WTC11 (cell line): ENCODE data around the gene DAB2. TPM values are rescaled to one million over a fixed set of nuclear protein-coding genes. Genes with fewer than 3 reads are reported as not detected.
"Not testable (repeated sequence)": the region's sequence is repeated elsewhere in the genome, so short reads cannot be mapped to it uniquely, and the experiment has no call there.

ENCODE experiments used
- ATAC-seq: fragments of 200-7000 bp; cut with Tn5 transposase; 2 replicates; pipeline ENCODE4 v1.10.0; 2021; ENCODE audit warnings: mild to moderate bottlenecking, moderate library complexity
- CTCF ChIA-PET: fragments of 300-600 bp; sonication (Branson Sonifier 250); formaldehyde crosslinking; loops from one replicate; lab custom pipeline; 2021; ENCODE audit warnings: antibody characterized with exemption; lab: Charles Lee
- POLR2A ChIA-PET: fragments of 350-600 bp; sonication (Branson Sonifier 250); formaldehyde crosslinking; loops from one replicate; lab custom pipeline; 2021; ENCODE audit warnings: antibody characterized with exemption; lab: Charles Lee
- DNase-seq: peaks from one replicate; pipeline ENCODE4 v3.0.0; 2021; ENCODE audit warnings: low spot score
- H3K27ac Mint-ChIP-seq: 2 replicates; pipeline ENCODE4 v1.8.0; 2021; ENCODE audit warnings: mixed read lengths
- H3K27me3 Mint-ChIP-seq: 2 replicates; pipeline ENCODE4 v1.8.0; 2021; ENCODE audit warnings: low read depth, mild to moderate bottlenecking, moderate library complexity, mixed read lengths
- H3K36me3 Mint-ChIP-seq: 2 replicates; pipeline ENCODE4 v1.8.0; 2021; ENCODE audit warnings: mixed read lengths
- H3K4me1 Mint-ChIP-seq: 2 replicates; pipeline ENCODE4 v1.8.0; 2022; ENCODE audit warnings: mixed read lengths
- H3K4me3 Mint-ChIP-seq: 2 replicates; pipeline ENCODE4 v1.8.0; 2021; ENCODE audit warnings: mild to moderate bottlenecking, moderate library complexity, mixed read lengths
- H3K9me3 Mint-ChIP-seq: 2 replicates; pipeline ENCODE4 v1.8.0; 2021; ENCODE audit warnings: mixed read lengths
- ATF1 ChIP-seq: sonication (generic); formaldehyde crosslinking; IDR thresholded peaks from 2 replicates; pipeline ENCODE4 v1.8.1; 2023; ENCODE audit warnings: mild to moderate bottlenecking, moderate library complexity, missing genetic modification reagents
- CREM ChIP-seq: sonication (generic); formaldehyde crosslinking; IDR thresholded peaks from 2 replicates; pipeline ENCODE4 v1.8.1; 2022; ENCODE audit warnings: mild to moderate bottlenecking, missing genetic modification reagents, moderate library complexity
- FOXJ3 ChIP-seq: sonication (generic); formaldehyde crosslinking; IDR thresholded peaks from 2 replicates; pipeline ENCODE4 v1.9.0; 2021; ENCODE audit warnings: missing genetic modification reagents, mild to moderate bottlenecking, borderline replicate concordance
- GRHL2 ChIP-seq: fragments of 250-450 bp; sonication (Bioruptor Pico); IDR thresholded peaks from 2 replicates; pipeline ENCODE4 v1.8.0; 2022; ENCODE audit warnings: mild to moderate bottlenecking, moderate library complexity; ENCODE audit not compliant: insufficient replicate concordance, severe bottlenecking
- JUN ChIP-seq: sonication (generic); formaldehyde crosslinking; IDR thresholded peaks from 2 replicates; pipeline ENCODE4 v1.8.0; 2023; ENCODE audit warnings: mild to moderate bottlenecking, missing genetic modification reagents
- KAT7 ChIP-seq: sonication (generic); formaldehyde crosslinking; IDR thresholded peaks from 2 replicates; pipeline ENCODE4 v1.8.1; 2023; ENCODE audit warnings: missing genetic modification reagents, mild to moderate bottlenecking, borderline replicate concordance
- NFE2L1 ChIP-seq: sonication (generic); formaldehyde crosslinking; IDR thresholded peaks from 2 replicates; pipeline ENCODE4 v1.8.1; 2023; ENCODE audit warnings: missing genetic modification reagents
- NR1H2 ChIP-seq: sonication (generic); formaldehyde crosslinking; IDR thresholded peaks from 2 replicates; pipeline ENCODE4 v1.9.0; 2021; ENCODE audit warnings: mild to moderate bottlenecking, moderate library complexity, missing genetic modification reagents
- RELA ChIP-seq: sonication (generic); formaldehyde crosslinking; IDR thresholded peaks from 2 replicates; pipeline ENCODE4 v1.8.1; 2022; ENCODE audit warnings: missing genetic modification reagents, mild to moderate bottlenecking, borderline replicate concordance
- TEAD1 ChIP-seq: sonication (generic); formaldehyde crosslinking; IDR thresholded peaks from 2 replicates; pipeline ENCODE4 v1.8.0; 2022; ENCODE audit warnings: mild to moderate bottlenecking, missing genetic modification reagents
- TEAD4 ChIP-seq: sonication (generic); formaldehyde crosslinking; IDR thresholded peaks from 2 replicates; pipeline ENCODE4 v1.8.0; 2022; ENCODE audit warnings: mild to moderate bottlenecking, missing genetic modification reagents
- ZNF121 ChIP-seq: sonication (generic); formaldehyde crosslinking; IDR thresholded peaks from 2 replicates; pipeline ENCODE4 v1.8.0; 2023; ENCODE audit warnings: missing genetic modification reagents
- total RNA-seq: library from RNA; stranded (reverse); gene quantifications from 3 replicates; pipeline ENCODE4 v1.2.3, GENCODE V29; 2021
- TF ChIP-seq, protein P1 (sequence below): sonication (generic); formaldehyde crosslinking; IDR thresholded peaks from 2 replicates; pipeline ENCODE4 v1.8.1; 2022; ENCODE audit warnings: missing genetic modification reagents, borderline replicate concordance
- TF ChIP-seq, protein P2 (sequence below): fragments of 250-450 bp; sonication (Bioruptor Pico); IDR thresholded peaks from 2 replicates; pipeline ENCODE4 v1.9.0; 2021; ENCODE audit warnings: mild to moderate bottlenecking
- TF ChIP-seq, protein P3 (sequence below): sonication (generic); formaldehyde crosslinking; conservative IDR thresholded peaks from 2 replicates; pipeline ENCODE4 v1.8.1; 2023; ENCODE audit warnings: mild to moderate bottlenecking, low read depth, missing genetic modification reagents, moderate library complexity
- TF ChIP-seq, protein P4 (sequence below): sonication (generic); formaldehyde crosslinking; IDR thresholded peaks from 2 replicates; pipeline ENCODE4 v1.8.1; 2022; ENCODE audit warnings: mild to moderate bottlenecking, moderate library complexity, missing genetic modification reagents
- TF ChIP-seq, protein P5 (sequence below): fragments of 200-600 bp; IDR thresholded peaks from 2 replicates; pipeline ENCODE4 v1.8.0; 2022; ENCODE audit warnings: antibody characterized with exemption

DAB2 gene
- total RNA-seq, 1 experiment from 2014 or later: 7.2 TPM

DNA sequence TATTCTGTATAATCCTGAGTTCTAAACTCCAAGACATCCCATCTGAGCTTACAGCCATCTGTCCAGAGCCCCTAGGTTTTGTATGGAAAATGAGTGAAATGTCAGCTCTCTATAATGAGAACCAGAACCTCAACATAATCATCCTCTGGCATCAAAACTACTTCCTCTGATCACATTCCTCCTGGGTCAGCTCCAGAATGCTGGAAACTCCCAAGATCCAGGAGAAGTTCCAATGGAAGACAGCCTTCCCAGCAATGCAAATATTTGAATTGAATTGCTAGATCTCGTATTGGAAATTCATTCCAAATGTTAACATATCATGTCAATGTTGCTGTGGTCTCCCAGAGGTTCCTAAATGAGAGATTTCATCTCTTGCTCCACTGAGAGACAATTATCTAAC lies 84.3 kb downstream of the DAB2 start (continued):
- TF ChIP-seq TEAD4: no peak
- TF ChIP-seq NR1H2 (CRISPR knock-in tag): no peak
- no peak for TF ChIP-seq TEAD1
- no peak for TF ChIP-seq RELA (CRISPR knock-in tag)
- TF ChIP-seq CREM (CRISPR knock-in tag): no peak
- TF ChIP-seq, protein P1, sequence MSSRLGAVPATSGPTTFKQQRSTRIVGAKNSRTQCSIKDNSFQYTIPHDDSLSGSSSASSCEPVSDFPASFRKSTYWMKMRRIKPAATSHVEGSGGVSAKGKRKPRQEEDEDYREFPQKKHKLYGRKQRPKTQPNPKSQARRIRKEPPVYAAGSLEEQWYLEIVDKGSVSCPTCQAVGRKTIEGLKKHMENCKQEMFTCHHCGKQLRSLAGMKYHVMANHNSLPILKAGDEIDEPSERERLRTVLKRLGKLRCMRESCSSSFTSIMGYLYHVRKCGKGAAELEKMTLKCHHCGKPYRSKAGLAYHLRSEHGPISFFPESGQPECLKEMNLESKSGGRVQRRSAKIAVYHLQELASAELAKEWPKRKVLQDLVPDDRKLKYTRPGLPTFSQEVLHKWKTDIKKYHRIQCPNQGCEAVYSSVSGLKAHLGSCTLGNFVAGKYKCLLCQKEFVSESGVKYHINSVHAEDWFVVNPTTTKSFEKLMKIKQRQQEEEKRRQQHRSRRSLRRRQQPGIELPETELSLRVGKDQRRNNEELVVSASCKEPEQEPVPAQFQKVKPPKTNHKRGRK (CRISPR knock-in tag): no peak

DNA sequence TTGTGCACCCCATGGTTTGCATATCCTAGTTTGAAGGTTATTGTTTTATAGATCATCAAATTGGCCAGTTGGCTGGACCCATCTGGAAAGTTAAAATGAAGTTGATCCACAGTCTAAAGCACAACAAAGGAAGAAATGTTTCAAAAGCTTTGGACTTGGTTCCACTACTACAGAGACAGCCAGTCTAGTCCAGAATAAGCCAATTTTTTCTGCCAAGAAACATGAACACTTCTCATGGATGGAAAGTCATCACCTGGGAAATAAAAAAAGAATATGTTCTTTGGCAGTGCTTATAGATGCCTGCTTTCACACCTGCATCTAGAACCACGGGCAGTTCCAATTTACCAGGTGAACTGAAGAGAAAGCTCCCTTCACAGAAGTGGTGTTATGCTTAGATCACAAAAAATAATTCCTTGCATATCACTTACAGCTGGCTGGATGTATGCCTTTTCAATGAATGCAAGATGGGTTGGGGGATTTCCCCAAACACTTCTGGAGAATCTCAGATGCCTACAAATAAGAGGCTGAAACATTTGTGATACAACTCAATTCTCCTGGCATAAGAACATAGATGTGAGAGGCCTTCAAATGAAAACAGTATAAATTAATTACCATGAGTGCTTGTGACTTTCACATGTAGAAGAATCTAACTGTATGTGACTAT lies 87.4 kb downstream of the DAB2 start:
- TF ChIP-seq GRHL2 (CRISPR knock-in tag): no peak
- no peak for TF ChIP-seq NR1H2 (CRISPR knock-in tag)
- TF ChIP-seq JUN: no peak
- TF ChIP-seq ATF1 (CRISPR knock-in tag): no peak
- Mint-ChIP-seq H3K9me3 (peaks cover 20% of the 10 kb centered on the region), H3K36me3 (peaks cover 15% of the 10 kb centered on the region), H3K27me3 (peaks cover 3% of the 10 kb centered on the region; the same call in 1 of the 2 replicates), H3K4me3 (no peak overlapping the region), H3K4me1 (peaks cover 14% of the 10 kb centered on the region), H3K27ac (no peak overlapping the region)
- ChIA-PET POLR2A (no interaction called here), CTCF (interaction anchor here (1.2 kb wide), 1 partner anchor 120 kb away, joined by 3 read pairs; no protein-coding TSS in a partner anchor)
- ATAC-seq (no peak), DNase-seq (no peak)

DNA sequence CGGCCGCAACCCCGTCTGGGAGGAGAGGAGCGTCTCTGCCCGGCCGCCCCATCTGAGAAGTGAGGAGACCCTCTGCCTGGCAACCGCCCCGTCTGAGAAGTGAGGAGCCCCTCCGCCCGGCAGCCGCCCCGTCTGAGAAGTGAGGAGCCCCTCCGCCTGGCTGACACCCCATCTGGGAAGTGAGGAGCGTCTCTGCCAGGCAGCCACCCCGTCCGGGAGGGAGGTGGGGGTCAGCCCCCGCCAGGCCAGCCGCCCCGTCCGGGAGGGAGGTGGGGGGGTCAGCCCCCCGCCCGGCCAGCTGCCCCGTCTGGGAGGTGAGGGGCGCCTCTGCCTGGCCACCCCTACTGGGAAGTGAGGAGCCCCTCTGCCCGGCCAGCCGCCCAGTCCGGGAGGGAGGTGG lies 90.5 kb downstream of the DAB2 start:
- DNase-seq, H3K27ac Mint-ChIP-seq, CTCF ChIA-PET, H3K4me3 Mint-ChIP-seq, ATAC-seq, POLR2A ChIA-PET, H3K27me3 Mint-ChIP-seq: not testable (repeated sequence)
- Mint-ChIP-seq H3K36me3 (peaks cover 15% of the 10 kb centered on the region), H3K9me3 (peaks cover 18% of the 10 kb centered on the region), H3K4me1 (peaks cover 13% of the 10 kb centered on the region)

DNA sequence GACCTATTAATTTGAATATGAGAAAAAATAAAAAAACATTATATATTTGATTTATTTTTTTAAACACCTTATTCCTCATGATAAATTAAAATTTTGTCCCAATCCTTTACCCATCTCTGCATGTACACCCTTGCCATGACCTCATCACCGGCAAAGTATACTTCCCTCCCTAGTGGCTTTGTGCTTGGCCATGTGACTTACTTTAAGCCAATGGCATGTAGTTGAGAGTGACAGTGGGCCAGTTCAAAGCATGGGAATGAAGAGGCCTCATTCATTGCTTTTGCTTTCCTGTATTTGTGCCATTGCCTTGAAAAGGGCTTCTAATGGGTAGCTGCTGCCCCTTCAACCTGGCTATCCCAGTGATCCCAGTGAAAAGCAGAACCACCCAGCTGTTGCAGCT lies 91.7 kb downstream of the DAB2 start:
- ChIA-PET CTCF (no interaction called here), POLR2A (no interaction called here)
- H3K4me1 Mint-ChIP-seq: peaks cover 13% of the 10 kb centered on the region
- TF ChIP-seq TEAD1 (no peak), NFE2L1 (no peak), KAT7 (no peak), FOXJ3 (no peak), ZNF121 (CRISPR knock-in tag) (no peak), JUN (no peak), ATF1 (CRISPR knock-in tag) (no peak)
- TF ChIP-seq, protein P2, sequence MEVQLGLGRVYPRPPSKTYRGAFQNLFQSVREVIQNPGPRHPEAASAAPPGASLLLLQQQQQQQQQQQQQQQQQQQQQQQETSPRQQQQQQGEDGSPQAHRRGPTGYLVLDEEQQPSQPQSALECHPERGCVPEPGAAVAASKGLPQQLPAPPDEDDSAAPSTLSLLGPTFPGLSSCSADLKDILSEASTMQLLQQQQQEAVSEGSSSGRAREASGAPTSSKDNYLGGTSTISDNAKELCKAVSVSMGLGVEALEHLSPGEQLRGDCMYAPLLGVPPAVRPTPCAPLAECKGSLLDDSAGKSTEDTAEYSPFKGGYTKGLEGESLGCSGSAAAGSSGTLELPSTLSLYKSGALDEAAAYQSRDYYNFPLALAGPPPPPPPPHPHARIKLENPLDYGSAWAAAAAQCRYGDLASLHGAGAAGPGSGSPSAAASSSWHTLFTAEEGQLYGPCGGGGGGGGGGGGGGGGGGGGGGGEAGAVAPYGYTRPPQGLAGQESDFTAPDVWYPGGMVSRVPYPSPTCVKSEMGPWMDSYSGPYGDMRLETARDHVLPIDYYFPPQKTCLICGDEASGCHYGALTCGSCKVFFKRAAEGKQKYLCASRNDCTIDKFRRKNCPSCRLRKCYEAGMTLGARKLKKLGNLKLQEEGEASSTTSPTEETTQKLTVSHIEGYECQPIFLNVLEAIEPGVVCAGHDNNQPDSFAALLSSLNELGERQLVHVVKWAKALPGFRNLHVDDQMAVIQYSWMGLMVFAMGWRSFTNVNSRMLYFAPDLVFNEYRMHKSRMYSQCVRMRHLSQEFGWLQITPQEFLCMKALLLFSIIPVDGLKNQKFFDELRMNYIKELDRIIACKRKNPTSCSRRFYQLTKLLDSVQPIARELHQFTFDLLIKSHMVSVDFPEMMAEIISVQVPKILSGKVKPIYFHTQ (CRISPR knock-in tag): no peak
- TF ChIP-seq, protein P3, sequence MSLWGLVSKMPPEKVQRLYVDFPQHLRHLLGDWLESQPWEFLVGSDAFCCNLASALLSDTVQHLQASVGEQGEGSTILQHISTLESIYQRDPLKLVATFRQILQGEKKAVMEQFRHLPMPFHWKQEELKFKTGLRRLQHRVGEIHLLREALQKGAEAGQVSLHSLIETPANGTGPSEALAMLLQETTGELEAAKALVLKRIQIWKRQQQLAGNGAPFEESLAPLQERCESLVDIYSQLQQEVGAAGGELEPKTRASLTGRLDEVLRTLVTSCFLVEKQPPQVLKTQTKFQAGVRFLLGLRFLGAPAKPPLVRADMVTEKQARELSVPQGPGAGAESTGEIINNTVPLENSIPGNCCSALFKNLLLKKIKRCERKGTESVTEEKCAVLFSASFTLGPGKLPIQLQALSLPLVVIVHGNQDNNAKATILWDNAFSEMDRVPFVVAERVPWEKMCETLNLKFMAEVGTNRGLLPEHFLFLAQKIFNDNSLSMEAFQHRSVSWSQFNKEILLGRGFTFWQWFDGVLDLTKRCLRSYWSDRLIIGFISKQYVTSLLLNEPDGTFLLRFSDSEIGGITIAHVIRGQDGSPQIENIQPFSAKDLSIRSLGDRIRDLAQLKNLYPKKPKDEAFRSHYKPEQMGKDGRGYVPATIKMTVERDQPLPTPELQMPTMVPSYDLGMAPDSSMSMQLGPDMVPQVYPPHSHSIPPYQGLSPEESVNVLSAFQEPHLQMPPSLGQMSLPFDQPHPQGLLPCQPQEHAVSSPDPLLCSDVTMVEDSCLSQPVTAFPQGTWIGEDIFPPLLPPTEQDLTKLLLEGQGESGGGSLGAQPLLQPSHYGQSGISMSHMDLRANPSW (CRISPR knock-in tag): no peak
- TF ChIP-seq, protein P4, sequence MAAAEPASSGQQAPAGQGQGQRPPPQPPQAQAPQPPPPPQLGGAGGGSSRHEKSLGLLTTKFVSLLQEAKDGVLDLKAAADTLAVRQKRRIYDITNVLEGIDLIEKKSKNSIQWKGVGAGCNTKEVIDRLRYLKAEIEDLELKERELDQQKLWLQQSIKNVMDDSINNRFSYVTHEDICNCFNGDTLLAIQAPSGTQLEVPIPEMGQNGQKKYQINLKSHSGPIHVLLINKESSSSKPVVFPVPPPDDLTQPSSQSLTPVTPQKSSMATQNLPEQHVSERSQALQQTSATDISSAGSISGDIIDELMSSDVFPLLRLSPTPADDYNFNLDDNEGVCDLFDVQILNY: no peak
- TF ChIP-seq, protein P5, sequence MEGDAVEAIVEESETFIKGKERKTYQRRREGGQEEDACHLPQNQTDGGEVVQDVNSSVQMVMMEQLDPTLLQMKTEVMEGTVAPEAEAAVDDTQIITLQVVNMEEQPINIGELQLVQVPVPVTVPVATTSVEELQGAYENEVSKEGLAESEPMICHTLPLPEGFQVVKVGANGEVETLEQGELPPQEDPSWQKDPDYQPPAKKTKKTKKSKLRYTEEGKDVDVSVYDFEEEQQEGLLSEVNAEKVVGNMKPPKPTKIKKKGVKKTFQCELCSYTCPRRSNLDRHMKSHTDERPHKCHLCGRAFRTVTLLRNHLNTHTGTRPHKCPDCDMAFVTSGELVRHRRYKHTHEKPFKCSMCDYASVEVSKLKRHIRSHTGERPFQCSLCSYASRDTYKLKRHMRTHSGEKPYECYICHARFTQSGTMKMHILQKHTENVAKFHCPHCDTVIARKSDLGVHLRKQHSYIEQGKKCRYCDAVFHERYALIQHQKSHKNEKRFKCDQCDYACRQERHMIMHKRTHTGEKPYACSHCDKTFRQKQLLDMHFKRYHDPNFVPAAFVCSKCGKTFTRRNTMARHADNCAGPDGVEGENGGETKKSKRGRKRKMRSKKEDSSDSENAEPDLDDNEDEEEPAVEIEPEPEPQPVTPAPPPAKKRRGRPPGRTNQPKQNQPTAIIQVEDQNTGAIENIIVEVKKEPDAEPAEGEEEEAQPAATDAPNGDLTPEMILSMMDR: no peak
- peaks cover 15% of the 10 kb centered on the region for H3K36me3 Mint-ChIP-seq
- peaks cover 3% of the 10 kb centered on the region; the same call in 1 of the 2 replicates for H3K27me3 Mint-ChIP-seq
- H3K27ac Mint-ChIP-seq: no peak overlapping the region
- peaks cover 18% of the 10 kb centered on the region for H3K9me3 Mint-ChIP-seq
- ATAC-seq: no peak
- no peak overlapping the region for H3K4me3 Mint-ChIP-seq
- DNase-seq: no peak
